Measurements from ENCODE around the gene DHRS3. TPM values are rescaled to one million over a fixed set of nuclear protein-coding genes. Genes with fewer than 3 reads are reported as not detected.

The DHRS3 gene
- polyA plus RNA-seq, 1 of the 3 experiments (the other 2 are of a cell fraction) = 44.8 TPM

GRCh38 chr1:12625276-12625675 is 7.3 kb upstream of the DHRS3 start:
- no peak overlapping the region for H3K4me2 ChIP-seq
- H3K9me3 ChIP-seq = no peaks in the 10 kb centered on the region
- no peak overlapping the region for H3K9ac ChIP-seq
- H4K20me1 ChIP-seq (ENCODE audit: insufficient read depth) = no peaks in the 10 kb centered on the region
- H3K79me2 ChIP-seq (ENCODE audit: insufficient read depth) = no peaks in the 10 kb centered on the region
- H3K4me1 ChIP-seq (ENCODE audit: control insufficient read depth in 1 of 2, insufficient read depth in 2 of 2, low read depth in 1 of 2, low read length in 1 of 2) = peaks cover 0 to 10% of the 10 kb centered on the region in 2 experiments; a peak in 1 of 4 replicates
- no peaks in the 10 kb centered on the region for H3K9me2 ChIP-seq
- no peak overlapping the region for H3K27ac ChIP-seq (ENCODE audit: low read depth in 2 of 2, low read length in 1 of 2)
- H3K27me3 ChIP-seq (ENCODE audit: insufficient read depth) = no peaks in the 10 kb centered on the region
- TF ChIP-seq USF2 (IDR thresholded peaks at IDR 0.05; ENCODE audit: borderline replicate concordance, low read depth, low read length) (no peak), YY1 (IDR thresholded peaks at IDR 0.05; ENCODE audit: low read depth) (no peak), MAX (IDR thresholded peaks at IDR 0.05; ENCODE audit: low read depth) (no peak), RCOR1 (IDR thresholded peaks at IDR 0.05; ENCODE audit: low read length) (no peak), USF1 (IDR thresholded peaks at IDR 0.05; ENCODE audit: borderline replicate concordance, low read depth) (no peak)
- ChIA-PET POLR2A (no interaction called here), CTCF (no interaction called here)
- WGBS (ENCODE audit: low lambda C conversion rate) = 74% methylated on average over 6 of the region's 6 CpGs
- DNase-seq = no peak
- H3F3A ChIP-seq (replicated peaks; ENCODE audit: insufficient read depth) = no peaks in the 10 kb centered on the region
- no peaks in the 10 kb centered on the region for H3K36me3 ChIP-seq (replicated peaks in 1 of 2; ENCODE audit: control insufficient read depth in 1 of 2, insufficient read depth in 2 of 2, low read length in 1 of 2)
- H2AFZ ChIP-seq (ENCODE audit: low read depth) = no peak overlapping the region
- no peak overlapping the region for H3K4me3 ChIP-seq (ENCODE audit: low read depth in 2 of 2, low read length in 1 of 2)

GRCh38 chr1:12622506-12622905 is 4.5 kb upstream of the DHRS3 start:
- no peak for DNase-seq
- Histone ChIP-seq H3K4me3 (ENCODE audit: low read depth in 2 of 2, low read length in 1 of 2) (no peak overlapping the region), H3K4me1 (ENCODE audit: control insufficient read depth in 1 of 2, insufficient read depth in 2 of 2, low read depth in 1 of 2, low read length in 1 of 2) (peaks cover 18% of the 10 kb centered on the region in 2 experiments; a peak in 3 of 4 replicates), H3K9me3 (no peaks in the 10 kb centered on the region), H3K27ac (ENCODE audit: low read depth in 2 of 2, low read length in 1 of 2) (no peak overlapping the region), H3K9ac (no peak overlapping the region), H3K9me2 (no peaks in the 10 kb centered on the region), H3F3A (replicated peaks; ENCODE audit: insufficient read depth) (peaks cover 11% of the 10 kb centered on the region), H3K27me3 (ENCODE audit: insufficient read depth) (no peaks in the 10 kb centered on the region), H3K36me3 (replicated peaks in 1 of 2; ENCODE audit: control insufficient read depth in 1 of 2, insufficient read depth in 2 of 2, low read length in 1 of 2) (no peaks in the 10 kb centered on the region), H2AFZ (ENCODE audit: low read depth) (no peak overlapping the region), H3K4me2 (no peak overlapping the region), H3K79me2 (ENCODE audit: insufficient read depth) (no peaks in the 10 kb centered on the region), H4K20me1 (ENCODE audit: insufficient read depth) (no peaks in the 10 kb centered on the region)
- WGBS (ENCODE audit: low lambda C conversion rate) = 91% methylated on average over 12 of the region's 12 CpGs
- ChIA-PET CTCF (interaction anchor here (1.2 to 4.6 kb wide), 2 partner anchors 36 to 346 kb away, joined by 5 to 33 read pairs; no protein-coding TSS in a partner anchor), POLR2A (no interaction called here)
- no peak for TF ChIP-seq GABPA (IDR thresholded peaks at IDR 0.05; ENCODE audit: low read depth)
- TF ChIP-seq FOSL2 (IDR thresholded peaks at IDR 0.05; ENCODE audit: borderline replicate concordance, low read depth) = no peak
- no peak for TF ChIP-seq ZBTB33 (IDR thresholded peaks at IDR 0.05; ENCODE audit: borderline replicate concordance, low read depth)
- no peak for TF ChIP-seq POLR2AphosphoS5 (IDR thresholded peaks at IDR 0.05; ENCODE audit: low read depth, low read length)
- TF ChIP-seq FOXM1 (IDR thresholded peaks at IDR 0.05; ENCODE audit: low read depth) = no peak
- no peak for TF ChIP-seq MAX (IDR thresholded peaks at IDR 0.05; ENCODE audit: low read depth)
- TF ChIP-seq PBX3 (IDR thresholded peaks at IDR 0.05) = no peak
- no peak for TF ChIP-seq USF2 (IDR thresholded peaks at IDR 0.05; ENCODE audit: borderline replicate concordance, low read depth, low read length)
- TF ChIP-seq CTCF (IDR thresholded peaks at IDR 0.05) = no peak
- TF ChIP-seq RFX5 (IDR thresholded peaks at IDR 0.05; ENCODE audit: low read length) = no peak
- no peak for TF ChIP-seq RCOR1 (IDR thresholded peaks at IDR 0.05; ENCODE audit: low read length)
- TF ChIP-seq USF1 (IDR thresholded peaks at IDR 0.05; ENCODE audit: borderline replicate concordance, low read depth) = no peak
- no peak for TF ChIP-seq TCF12 (IDR thresholded peaks at IDR 0.05)
- no peak for TF ChIP-seq RAD21 (IDR thresholded peaks at IDR 0.05; ENCODE audit: low read length)
- TF ChIP-seq FOXJ3 (CRISPR knock-in tag; IDR thresholded peaks at IDR 0.05) = no peak
- TF ChIP-seq MEF2A (IDR thresholded peaks at IDR 0.05; ENCODE audit: borderline replicate concordance, low read depth) = no peak
- TF ChIP-seq NRF1 (IDR thresholded peaks at IDR 0.05; ENCODE audit: low read depth, low read length) = no peak
